ENCODE data around the gene ASCC3. TPM values are rescaled to one million over a fixed set of nuclear protein-coding genes. Genes with fewer than 3 reads are reported as not detected.

ASCC3 gene
- polyA plus RNA-seq, 3 donors: 3.4 to 7.0 (median 4.3) TPM

GRCh38 chr6:100565439-100566104, 315.6 kb downstream of the ASCC3 start:
- 86 to 94% (median 91%) methylated on average over 4 of the region's 4 CpGs for WGBS, 3 donors
- H3K27ac ChIP-seq (ENCODE audit: low read depth, low read length): no peak overlapping the region

DNA sequence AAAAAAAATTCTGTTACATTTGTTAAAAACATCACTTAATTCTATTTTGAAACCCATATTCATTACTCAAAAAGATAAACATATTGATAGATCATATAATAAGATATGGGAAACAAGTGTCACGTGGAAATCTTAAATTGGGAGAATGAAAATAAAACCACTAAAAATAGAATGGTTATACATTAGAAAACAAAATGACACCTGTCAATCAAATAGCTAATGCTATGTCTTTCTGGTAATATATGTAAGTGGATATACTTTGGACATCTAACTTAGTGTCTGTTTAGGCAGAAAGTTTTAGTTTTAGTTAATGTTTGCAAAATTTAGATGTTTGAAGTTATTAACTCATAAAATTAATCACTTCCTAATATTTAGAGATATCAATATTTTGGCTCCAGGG, 321.3 kb downstream of the ASCC3 start:
- no peak overlapping the region for H3K27ac ChIP-seq (ENCODE audit: low read depth, low read length)
- 89 to 100% (median 92%) methylated on average over 1 of the region's 1 CpG for WGBS, 3 donors

GRCh38 chr6:100554228-100554627, 326.9 kb downstream of the ASCC3 start:
- 57 to 81% (median 76%) methylated on average over 5 of the region's 5 CpGs for WGBS, 3 donors
- no peak overlapping the region for H3K27ac ChIP-seq (ENCODE audit: low read depth, low read length)

DNA sequence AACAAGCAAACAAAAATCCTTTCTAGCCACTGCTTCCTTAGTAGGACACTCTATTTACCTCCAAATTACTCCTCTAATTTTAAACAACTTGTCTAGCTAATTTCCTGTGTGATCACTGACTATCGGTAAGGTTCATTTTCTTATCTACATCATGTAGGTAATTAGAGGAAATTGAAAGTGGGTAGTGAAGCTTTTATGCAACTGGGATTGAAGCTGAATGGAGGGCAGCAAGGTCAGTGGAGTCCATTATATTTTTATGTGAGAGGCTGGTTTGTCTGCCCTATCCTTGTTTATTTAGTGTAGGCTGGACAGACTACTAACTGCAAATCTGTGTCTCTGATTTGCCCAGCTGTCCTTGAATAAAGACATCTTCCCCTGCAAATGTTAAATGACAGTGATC, 327.9 kb downstream of the ASCC3 start:
- 51 to 60% (median 53%) methylated on average over 1 of the region's 1 CpG for WGBS, 3 donors
- H3K27ac ChIP-seq (ENCODE audit: low read depth, low read length): no peak overlapping the region

DNA sequence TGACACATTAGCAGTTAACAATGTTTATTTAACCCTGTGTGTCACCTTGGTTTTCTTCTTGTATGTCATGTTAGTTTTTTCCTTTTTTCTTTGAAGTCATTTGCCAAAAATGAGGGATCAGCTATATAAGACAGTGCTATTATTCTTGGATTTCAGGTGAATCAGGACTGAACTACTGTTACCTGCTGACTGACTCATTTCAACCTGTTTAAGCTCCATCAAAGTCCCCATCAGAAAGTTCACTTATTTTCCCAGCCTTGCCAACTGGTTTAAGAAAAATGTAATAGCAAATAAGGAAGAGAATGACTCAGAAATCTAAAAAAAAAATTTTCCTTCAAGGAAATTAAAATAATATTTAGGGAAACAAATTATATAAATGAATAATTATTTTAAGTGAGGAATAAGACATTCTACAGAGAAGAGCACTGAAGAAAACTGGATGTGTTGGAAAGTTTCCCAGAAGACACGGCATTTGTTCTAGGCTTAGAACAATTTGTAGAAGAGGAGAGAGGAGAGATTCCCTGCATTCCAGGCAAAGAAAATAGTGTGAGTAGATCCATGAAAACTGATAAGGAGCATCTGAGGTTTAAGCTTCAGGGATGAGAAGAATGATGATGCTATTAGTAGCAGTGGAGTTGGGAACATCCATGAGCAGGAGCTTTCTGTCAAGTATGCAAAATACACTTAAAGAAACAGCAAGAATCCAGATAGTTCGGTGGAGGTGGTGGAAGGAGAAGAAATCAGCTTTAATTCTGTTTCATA, 331.5 kb downstream of the ASCC3 start:
- no peak overlapping the region for H3K27ac ChIP-seq (ENCODE audit: low read depth, low read length)
- 77 to 96% (median 81%) methylated on average over 2 of the region's 2 CpGs for WGBS, 3 donors

- H3K27ac ChIP-seq (ENCODE audit: low read depth, low read length): no peak overlapping the region
- WGBS, 3 donors: 30 to 61% (median 44%) methylated on average over 1 of the region's 1 CpG
Measured at GRCh38 chr6:100538086-100538485, 343.0 kb downstream of the ASCC3 start.

DNA sequence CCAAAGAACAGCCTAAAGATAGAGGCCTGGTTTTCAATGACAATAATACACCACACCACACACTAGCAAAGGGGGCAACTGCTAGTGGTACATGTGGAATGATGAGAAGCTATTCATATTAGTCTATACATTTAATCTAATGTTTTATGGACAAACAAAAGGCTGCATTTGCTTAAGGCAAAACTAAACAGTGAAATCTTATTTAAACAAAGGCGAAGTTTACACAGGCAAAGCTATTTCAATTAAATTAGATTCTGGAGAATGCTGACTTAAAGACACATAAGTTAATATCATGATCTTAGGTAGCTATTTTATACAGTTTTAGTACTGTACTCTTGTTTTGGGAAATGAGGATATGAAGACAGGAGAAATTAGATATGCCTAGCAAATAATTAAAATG, 362.5 kb downstream of the ASCC3 start:
- 49 to 96% (median 94%) methylated on average over 1 of the region's 1 CpG for WGBS, 3 donors
- no peak overlapping the region for H3K27ac ChIP-seq (ENCODE audit: low read depth, low read length)

- 94 to 98% (median 95%) methylated on average over 1 of the region's 1 CpG for WGBS, 3 donors
Measured at GRCh38 chr6:100517633-100518032, 363.5 kb downstream of the ASCC3 start.

DNA sequence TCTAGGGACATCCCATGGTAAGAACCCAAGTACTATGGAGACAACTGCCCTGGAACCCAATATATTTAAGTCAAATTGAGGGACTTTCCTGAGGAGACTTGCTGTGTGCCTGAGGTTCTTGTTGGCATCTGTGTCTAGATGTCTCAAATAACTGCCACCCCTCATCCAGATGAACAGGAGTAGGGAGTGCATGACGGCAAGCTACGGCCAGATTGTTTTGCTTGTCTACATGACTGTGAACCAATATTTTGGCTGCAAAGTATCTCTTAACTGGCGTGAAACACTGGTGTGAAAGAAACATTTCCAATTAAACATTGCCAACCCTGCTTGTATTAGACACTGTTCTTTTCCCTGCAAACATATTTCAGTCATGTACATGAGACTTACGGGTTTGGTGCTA, 364.0 kb downstream of the ASCC3 start:
- 86 to 98% (median 98%) methylated on average over 4 of the region's 4 CpGs for WGBS, 3 donors
- no peak overlapping the region for H3K27ac ChIP-seq (ENCODE audit: low read depth, low read length)

More at GRCh38 chr6:100517633-100518032, 363.5 kb downstream of the ASCC3 start:
- no peak overlapping the region for H3K27ac ChIP-seq (ENCODE audit: low read depth, low read length)

GRCh38 chr6:100514660-100515059, 366.5 kb downstream of the ASCC3 start:
- WGBS, 3 donors: 89 to 100% (median 98%) methylated on average over 3 of the region's 3 CpGs
- H3K27ac ChIP-seq (ENCODE audit: low read depth, low read length): no peak overlapping the region

DNA sequence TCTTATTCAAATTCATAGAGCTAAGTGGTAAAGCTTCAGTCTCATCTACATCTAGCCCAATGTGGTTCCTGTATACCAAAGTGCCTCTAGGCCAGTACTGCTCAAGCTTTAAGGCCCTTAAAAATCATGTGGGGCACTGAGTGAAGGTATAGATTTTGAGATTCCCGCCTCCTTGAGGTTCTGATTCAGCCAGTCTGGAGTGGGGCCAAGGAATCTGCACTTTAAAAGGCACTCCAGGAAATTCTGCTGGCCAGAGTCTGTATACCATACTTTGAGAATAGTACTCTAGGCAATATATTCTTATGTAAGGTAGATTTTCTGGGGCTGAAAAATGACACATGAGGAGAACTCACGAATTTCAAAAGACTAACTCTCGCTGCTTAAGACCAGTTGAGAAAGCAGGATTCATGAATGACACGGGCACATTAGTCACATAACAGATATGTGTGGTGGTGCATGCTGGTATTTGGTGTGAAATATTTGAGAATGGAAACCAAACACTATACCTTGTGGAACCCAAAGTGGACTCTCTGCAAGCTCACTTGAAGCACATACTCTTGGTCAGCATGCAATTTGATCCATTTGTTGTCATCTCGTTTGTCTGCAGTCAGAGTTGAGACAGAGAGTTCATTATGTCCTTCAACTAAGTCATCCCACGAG, 368.8 kb downstream of the ASCC3 start:
- 82 to 86% (median 85%) methylated on average over 6 of the region's 6 CpGs for WGBS, 3 donors
- no peak overlapping the region for H3K27ac ChIP-seq (ENCODE audit: low read depth, low read length)

GRCh38 chr6:100509101-100509500, 372.0 kb downstream of the ASCC3 start:
- 85 to 96% (median 92%) methylated on average over 3 of the region's 3 CpGs for WGBS, 3 donors
- no peak overlapping the region for H3K27ac ChIP-seq (ENCODE audit: low read depth, low read length)

GRCh38 chr6:100506651-100507050, 374.5 kb downstream of the ASCC3 start:
- H3K27ac ChIP-seq (ENCODE audit: low read depth, low read length): no peak overlapping the region
- WGBS, 3 donors: 94 to 96% (median 94%) methylated on average over 2 of the region's 2 CpGs

DNA sequence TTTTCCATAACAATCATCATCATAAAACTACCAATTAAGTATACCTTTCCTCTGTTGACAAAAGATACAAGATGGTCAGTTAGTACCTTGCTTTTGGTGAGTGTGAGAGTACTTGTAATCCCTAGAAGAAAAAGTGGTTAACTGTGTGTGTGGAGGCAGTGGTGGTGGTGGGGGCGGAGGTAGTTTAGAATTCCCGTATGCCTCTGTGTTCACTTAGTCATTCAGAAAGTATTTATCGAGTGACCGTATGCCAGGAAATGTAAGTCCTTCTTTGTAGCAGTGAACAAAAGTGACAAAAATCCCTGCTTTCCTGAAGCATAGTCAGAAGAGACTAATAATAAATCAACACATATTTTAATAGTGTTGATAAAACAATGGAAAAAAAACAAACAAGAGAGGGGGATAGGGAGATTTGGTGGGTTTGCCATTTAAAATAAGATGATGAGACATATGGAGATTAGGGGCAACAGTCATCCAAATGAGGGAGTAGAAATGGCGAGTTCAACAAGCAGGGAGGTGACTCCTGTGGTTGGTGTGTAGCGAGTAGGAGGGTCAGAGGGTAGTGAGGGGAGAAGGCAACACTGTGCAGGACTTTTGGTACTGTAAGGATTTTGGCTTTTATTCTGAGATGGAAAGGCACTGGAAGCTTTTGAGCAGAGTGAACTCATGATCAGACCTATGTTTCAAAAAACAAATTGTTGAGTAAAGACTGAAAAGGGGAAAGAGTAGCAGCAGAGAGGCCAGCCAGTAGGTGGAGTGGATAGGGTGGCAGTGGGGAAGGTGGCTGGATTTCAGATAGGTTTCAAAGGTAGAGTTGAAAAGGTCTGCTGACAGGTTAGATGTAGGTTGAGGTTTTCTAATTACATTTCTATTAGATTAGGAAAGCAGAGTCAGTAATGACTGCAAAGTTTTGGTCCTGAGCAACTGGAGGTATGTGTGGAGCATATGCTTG, 376.1 kb downstream of the ASCC3 start:
- no peak overlapping the region for H3K27ac ChIP-seq (ENCODE audit: low read depth, low read length)
- 51 to 71% (median 64%) methylated on average over 6 of the region's 6 CpGs for WGBS, 3 donors

GRCh38 chr6:100503043-100503705, 378.0 kb downstream of the ASCC3 start:
- no peak overlapping the region for H3K27ac ChIP-seq (ENCODE audit: low read depth, low read length)

DNA sequence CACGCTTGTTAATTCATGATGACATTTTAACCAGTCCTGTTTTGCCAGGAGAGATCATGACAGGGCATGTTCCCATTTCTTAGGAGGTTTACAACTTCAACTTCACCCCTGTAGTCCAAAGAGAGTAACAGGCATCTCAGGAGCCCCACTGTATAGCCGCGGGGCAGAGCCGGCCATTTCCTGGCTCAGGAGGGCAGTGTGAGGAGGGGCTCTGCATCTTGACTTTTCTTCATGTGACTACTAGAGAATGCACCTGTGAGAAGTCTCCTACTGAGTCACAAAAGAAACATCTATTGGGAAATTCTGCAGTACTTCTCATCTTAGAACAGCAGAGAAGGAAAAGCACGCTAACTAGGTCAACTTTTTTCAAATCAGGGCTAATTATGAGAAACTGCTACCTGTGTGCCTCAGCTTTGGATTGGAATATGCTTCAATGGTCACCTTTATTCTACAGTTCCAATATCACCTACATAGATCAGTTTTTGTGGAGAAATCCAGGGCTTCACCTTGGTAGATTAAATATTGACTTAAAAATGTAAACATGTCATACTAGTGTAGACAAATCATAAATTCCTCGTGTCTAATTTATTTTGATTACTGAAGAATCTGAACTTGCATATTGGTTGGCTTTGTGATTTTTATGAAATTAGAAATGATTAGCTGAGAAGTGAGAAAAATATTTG, 387.8 kb downstream of the ASCC3 start:
- 49 to 63% (median 59%) methylated on average over 6 of the region's 6 CpGs for WGBS, 3 donors

DNA sequence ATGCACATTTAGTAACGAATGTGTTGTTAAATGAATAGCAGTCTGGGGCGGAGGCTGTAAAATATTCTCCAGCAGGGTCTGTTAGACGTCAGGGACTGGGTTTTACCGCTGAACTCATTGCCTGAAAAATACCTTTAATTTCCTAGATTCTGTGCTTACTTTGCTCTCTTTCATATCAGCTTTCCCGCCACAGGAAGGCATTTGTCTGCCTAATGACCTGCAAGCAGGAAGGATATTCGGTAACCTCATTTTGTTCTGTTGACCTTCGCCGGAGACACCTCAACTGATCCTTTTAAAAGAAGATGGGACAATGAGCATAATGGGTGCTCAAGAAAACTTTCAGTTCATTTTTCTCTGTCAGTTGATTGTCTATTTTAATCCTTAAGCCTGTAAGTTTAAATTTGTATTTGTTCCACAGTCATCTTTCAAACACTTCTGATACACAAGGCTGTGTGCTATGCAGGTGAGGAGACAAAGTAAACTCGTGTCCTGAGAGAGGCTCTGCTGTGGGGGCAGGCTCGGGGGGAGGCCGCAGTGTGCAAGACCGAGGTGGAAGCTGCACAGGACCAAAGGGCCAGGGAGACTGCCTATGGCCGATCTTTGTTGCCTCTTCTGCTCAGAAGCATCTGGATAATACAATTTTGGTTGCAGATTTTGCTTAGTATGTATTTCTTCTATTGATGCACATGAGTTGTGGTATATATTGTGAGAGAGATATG, 389.0 kb downstream of the ASCC3 start:
- H3K27ac ChIP-seq (ENCODE audit: low read depth, low read length): no peak overlapping the region
- 42 to 53% (median 43%) methylated on average over 13 of the region's 13 CpGs for WGBS, 3 donors

More for the DNA sequence above, 387.8 kb downstream of the ASCC3 start:
- H3K27ac ChIP-seq (ENCODE audit: low read depth, low read length): no peak overlapping the region
